GM12801 (cell line): ENCODE data around the gene VDR.

Experiments
- TF ChIP-seq, protein P1 (sequence below): IDR thresholded peaks from one replicate; pipeline ENCODE4 v1.5.1; 2011; ENCODE audit warnings: control low read depth; ENCODE audit not compliant: insufficient read length; ENCODE audit errors: extremely low read depth

VDR gene

DNA sequence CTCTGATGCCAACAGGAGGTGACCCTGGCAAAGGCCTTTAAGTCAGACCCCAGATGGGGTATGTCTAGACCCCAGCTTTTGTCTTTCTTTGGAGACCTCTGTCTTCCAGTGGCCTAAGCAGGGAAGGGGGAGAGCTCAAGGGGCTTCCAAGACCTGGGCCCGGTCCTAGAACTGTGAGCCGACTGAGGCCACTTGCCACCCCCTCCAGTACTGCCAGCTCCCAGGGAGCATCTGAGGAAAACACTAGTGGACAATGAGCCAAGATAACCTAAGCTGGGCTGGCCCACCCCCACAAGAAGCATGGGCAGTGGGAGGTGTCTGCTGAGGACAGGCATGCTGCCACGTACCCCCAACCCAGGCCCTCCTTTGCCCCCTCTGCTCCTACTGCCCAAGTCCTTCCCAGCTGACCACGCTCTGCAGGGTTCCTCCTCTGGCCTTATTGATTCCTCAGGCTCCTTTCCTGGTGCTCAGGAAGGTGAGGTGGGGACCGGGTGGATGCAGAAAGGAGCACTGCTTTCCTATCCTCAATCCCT lies 21.1 kb downstream of the VDR start:
- TF ChIP-seq, protein P1, sequence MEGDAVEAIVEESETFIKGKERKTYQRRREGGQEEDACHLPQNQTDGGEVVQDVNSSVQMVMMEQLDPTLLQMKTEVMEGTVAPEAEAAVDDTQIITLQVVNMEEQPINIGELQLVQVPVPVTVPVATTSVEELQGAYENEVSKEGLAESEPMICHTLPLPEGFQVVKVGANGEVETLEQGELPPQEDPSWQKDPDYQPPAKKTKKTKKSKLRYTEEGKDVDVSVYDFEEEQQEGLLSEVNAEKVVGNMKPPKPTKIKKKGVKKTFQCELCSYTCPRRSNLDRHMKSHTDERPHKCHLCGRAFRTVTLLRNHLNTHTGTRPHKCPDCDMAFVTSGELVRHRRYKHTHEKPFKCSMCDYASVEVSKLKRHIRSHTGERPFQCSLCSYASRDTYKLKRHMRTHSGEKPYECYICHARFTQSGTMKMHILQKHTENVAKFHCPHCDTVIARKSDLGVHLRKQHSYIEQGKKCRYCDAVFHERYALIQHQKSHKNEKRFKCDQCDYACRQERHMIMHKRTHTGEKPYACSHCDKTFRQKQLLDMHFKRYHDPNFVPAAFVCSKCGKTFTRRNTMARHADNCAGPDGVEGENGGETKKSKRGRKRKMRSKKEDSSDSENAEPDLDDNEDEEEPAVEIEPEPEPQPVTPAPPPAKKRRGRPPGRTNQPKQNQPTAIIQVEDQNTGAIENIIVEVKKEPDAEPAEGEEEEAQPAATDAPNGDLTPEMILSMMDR: no peak

DNA sequence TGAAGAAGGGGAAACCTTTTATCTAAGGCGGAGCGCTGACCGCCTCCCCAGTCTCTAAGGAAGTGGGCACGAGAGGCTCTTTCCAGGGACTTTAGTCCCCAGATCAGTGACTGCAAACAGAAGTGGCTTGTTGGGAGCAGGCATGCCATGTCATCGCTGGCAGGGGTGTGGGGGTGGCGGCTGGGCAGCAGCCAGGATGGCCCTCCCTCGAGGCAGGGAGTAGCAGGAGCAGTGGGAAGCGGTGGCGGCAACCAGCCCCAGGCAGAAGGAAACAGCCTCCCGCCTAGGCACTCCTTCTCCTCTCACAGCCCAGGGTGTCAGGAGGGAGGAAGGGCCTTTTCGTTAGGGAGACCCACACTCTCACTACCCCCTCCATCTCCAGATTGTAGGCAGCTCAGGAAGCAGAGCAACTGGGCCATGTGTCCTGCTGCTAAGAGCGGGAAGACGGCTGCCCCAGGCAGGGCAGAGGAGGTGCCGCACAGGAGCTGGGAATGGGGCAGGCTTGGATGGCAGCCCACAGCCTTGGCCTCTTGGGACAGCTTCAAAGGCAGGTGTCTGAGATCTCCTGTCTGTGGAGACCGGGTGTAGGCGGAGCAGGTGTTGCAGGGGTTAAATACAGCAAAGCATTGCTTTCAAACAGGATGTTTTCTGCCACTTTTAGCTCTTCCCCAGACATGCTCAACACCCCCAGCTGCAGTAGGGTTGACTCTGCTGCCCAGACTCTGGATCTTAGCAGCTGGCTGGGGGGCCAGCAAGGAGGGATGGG lies 21.8 kb downstream of the VDR start:
- TF ChIP-seq, protein P1: no peak

DNA sequence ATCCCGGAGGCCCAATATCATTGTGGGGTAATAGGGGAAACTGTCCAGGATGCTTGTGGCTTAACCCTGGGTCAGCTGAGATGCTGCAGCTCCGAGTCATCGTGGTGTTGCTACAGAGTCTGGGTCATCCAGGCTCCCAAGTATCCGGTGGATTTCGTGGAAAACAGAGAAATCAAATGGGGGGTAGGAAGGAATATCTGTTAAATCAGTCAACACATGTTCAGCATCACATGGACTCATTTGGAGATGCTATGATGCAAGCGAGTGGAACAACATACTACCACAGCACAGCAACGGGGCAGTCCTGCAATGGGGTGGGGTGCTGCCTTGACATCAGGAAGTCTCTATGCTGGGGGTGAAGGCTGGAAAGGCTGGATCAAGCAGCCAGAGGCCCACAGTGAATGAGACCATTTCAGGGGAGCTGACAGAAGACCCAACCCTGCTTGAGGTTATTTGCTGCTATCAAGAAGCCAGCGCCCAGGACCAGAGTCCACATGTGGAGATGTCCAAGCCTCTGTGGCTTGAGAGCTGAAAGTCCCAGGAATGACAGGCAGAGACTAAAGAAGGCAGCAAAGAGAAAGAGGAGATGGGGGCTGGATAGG lies 22.9 kb downstream of the VDR start:
- TF ChIP-seq, protein P1: no peak

DNA sequence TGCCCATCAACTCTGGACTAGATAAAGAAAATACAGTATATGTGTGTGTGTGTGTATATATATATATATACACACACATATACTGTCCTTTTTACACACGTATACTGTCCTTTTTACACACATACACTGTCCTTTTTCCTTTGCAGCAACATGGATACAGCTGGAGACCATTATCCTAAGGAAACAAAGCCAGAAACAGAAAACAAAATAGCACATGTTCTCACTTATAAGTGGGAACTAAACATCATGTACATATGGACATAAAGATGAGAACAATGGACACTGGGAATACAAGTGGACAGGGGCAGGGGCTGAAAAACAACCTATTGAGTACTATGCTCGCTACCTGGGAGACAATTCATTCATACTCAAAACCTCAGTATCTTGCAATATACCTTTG lies 23.7 kb downstream of the VDR start:
- TF ChIP-seq, protein P1: no peak

DNA sequence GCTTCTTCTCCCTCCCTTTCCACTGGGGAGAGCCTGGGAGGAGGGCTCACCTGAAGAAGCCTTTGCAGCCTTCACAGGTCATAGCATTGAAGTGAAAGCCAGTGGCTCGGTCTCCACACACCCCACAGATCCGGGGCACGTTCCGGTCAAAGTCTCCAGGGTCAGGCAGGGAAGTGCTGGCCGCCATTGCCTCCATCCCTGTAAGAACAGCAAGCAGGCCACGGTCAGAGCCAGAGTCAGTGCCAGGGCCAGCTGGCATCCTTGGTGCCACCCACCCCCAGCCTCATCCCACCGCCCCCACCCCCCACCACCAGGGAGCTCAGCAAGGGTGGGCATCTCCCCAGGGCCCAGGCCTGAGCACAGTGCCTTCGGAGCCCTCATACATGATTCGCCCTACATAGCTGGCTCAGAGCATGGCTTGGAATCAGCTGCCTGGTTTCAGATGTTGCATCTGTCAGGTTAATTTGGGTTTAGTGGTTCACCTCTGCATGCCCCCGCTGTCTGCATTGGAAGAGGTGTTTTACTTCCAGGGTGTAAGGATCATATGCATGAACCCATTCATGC lies 25.8 kb downstream of the VDR start:
- TF ChIP-seq, protein P1: no peak

DNA sequence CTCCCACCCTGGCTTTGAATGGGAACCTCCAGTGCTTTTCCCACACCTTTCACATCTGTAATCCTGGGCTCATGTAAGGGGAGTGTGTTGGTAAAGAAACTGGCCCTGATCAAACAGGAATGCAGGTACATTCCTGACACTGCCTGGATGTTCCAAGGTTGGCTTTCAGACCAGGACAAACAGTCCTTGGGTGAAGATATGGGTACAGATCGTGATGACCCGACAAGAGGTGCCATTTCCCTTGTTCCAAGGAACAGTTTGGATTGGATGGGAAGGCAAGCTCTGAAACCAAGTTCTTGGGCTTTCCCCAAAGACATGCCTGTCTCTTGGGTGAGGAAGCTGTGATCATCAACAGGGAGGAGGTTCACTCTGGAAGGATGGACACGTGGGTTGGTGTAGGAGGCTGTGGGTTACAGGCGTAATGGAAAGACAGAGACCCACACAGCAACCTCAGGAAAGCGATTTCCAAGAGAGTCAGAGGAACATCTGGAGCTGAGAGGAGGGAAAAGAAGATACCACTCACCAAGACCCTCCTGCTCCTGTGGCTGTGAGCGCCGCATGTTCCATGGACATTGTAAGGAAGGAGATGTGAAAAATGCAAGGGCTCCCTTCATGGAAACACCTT lies 26.4 kb downstream of the VDR start:
- TF ChIP-seq, protein P1: no peak

DNA sequence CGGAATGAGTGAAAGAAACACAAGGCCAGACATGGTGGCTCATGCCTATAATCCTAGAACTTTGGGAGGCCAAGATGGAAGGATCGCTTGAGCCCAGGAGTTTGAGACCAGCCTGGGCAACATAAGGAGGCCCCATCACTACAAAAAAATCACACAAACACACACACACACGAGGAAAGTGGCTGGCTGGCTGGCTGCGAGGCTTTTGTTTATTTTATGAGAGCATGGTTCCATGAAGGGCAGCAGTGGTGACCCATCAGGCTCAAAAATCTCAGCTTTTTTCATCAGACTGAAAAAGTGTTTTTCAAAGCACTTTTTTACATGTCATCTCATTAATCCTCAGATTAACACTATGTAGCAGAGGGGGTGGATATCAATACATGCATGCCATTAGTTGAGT lies 27.7 kb downstream of the VDR start:
- TF ChIP-seq, protein P1: no peak
